GM19372 (cell line): ENCODE measurements around the gene SLC35D1.
"Not testable (repeated sequence)": the region's sequence is repeated elsewhere in the genome, so short reads cannot be mapped to it uniquely, and the experiment has no call there.

Experiments
- ATAC-seq: cut with Tn5 transposase; IDR thresholded peaks from one replicate; pipeline ENCODE4 v1.9.1; 2021; ENCODE audit warnings: mild to moderate bottlenecking, low read depth, moderate library complexity; ENCODE audit not compliant: unreplicated experiment

The SLC35D1 gene

GRCh38 chr1:67053785-67054772, at the start of gene SLC35D1:
TSS of gene SLC35D1 (minus strand) at chr1:67054148. CDS start at chr1:67054013, 135 bp downstream.
- peak; percentile 87 for ATAC-seq

- no peak for ATAC-seq
Observed at GRCh38 chr1:67103548-67103947, 49.6 kb upstream of the SLC35D1 start.

GRCh38 chr1:67100833-67101232, 46.9 kb upstream of the SLC35D1 start:
- no peak for ATAC-seq

GRCh38 chr1:67097305-67097704, 43.4 kb upstream of the SLC35D1 start:
- no peak for ATAC-seq

GRCh38 chr1:67094191-67094590, 40.2 kb upstream of the SLC35D1 start:
- ATAC-seq, result no peak

GRCh38 chr1:67089685-67090208, 35.8 kb upstream of the SLC35D1 start:
- no peak for ATAC-seq

- no peak for ATAC-seq
Observed at GRCh38 chr1:67088440-67088839, 34.5 kb upstream of the SLC35D1 start.

- ATAC-seq, result no peak
Observed at GRCh38 chr1:67085326-67085725, 31.4 kb upstream of the SLC35D1 start.

- no peak for ATAC-seq
Observed at GRCh38 chr1:67084765-67085318, 30.9 kb upstream of the SLC35D1 start.

- ATAC-seq, result no peak
Observed at GRCh38 chr1:67078291-67078690, 24.3 kb upstream of the SLC35D1 start.

- ATAC-seq, result no peak
Observed at GRCh38 chr1:67077593-67077992, 23.6 kb upstream of the SLC35D1 start.

- no peak for ATAC-seq
Observed at GRCh38 chr1:67072749-67073148, 18.8 kb upstream of the SLC35D1 start.

- ATAC-seq, result not testable (repeated sequence)
Observed at GRCh38 chr1:67067655-67068054, 13.7 kb upstream of the SLC35D1 start.

GRCh38 chr1:67062412-67062811, 8.5 kb upstream of the SLC35D1 start:
- no peak for ATAC-seq

GRCh38 chr1:67061266-67061665, 7.3 kb upstream of the SLC35D1 start:
- no peak for ATAC-seq

GRCh38 chr1:67060811-67061218, 6.9 kb upstream of the SLC35D1 start:
- ATAC-seq, result no peak

- ATAC-seq, result no peak
Observed at GRCh38 chr1:67059346-67059745, 5.4 kb upstream of the SLC35D1 start.

GRCh38 chr1:67058761-67059160, 4.8 kb upstream of the SLC35D1 start:
- no peak for ATAC-seq

- no peak for ATAC-seq
Observed at GRCh38 chr1:67058242-67058641, 4.3 kb upstream of the SLC35D1 start.

GRCh38 chr1:67053535-67053784, 488 bp downstream of the SLC35D1 start:
- ATAC-seq, result peak; percentile 38

- ATAC-seq, result peak; percentile 0
Observed at GRCh38 chr1:67052741-67053534, 1.0 kb downstream of the SLC35D1 start.
